Suprapubic skin (tissue), 3 donors: ENCODE data around the gene ZFR2.

Experiments used
- EP300 ChIP-seq: sonication (generic); formaldehyde crosslinking; IDR thresholded peaks from one replicate; pipeline ENCODE4 v1.6.1; 2017; ENCODE audit warnings: antibody characterized with exemption
- POLR2A ChIP-seq, 2 donors: fragments of 450-650 bp; IDR thresholded peaks; one replicate each; pipeline ENCODE4 v1.6.1; 2017; ENCODE audit warnings: antibody characterized with exemption in 2 of 2, mild to moderate bottlenecking in 2 of 2, moderate library complexity in 2 of 2
- TF ChIP-seq, protein P1 (sequence below), 2 donors: fragments of 200-600 bp in 1 of 2; fragments of 450-650 bp in 1 of 2; sonication (generic) in 1 of 2; IDR thresholded peaks; one replicate each; pipeline ENCODE4 v1.5.1; 2016 to 2019; ENCODE audit warnings: antibody characterized with exemption in 2 of 2, mild to moderate bottlenecking in 1 of 2, moderate library complexity in 1 of 2

- TF ChIP-seq, protein P1, sequence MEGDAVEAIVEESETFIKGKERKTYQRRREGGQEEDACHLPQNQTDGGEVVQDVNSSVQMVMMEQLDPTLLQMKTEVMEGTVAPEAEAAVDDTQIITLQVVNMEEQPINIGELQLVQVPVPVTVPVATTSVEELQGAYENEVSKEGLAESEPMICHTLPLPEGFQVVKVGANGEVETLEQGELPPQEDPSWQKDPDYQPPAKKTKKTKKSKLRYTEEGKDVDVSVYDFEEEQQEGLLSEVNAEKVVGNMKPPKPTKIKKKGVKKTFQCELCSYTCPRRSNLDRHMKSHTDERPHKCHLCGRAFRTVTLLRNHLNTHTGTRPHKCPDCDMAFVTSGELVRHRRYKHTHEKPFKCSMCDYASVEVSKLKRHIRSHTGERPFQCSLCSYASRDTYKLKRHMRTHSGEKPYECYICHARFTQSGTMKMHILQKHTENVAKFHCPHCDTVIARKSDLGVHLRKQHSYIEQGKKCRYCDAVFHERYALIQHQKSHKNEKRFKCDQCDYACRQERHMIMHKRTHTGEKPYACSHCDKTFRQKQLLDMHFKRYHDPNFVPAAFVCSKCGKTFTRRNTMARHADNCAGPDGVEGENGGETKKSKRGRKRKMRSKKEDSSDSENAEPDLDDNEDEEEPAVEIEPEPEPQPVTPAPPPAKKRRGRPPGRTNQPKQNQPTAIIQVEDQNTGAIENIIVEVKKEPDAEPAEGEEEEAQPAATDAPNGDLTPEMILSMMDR (IDR thresholded peaks at IDR 0.05) = no peak
- TF ChIP-seq POLR2A (IDR thresholded peaks at IDR 0.05) (no peak), EP300 (no peak)
Observed at GRCh38 chr19:3792114-3792513, 76.7 kb downstream of the ZFR2 start.
